K562 (cell line): ENCODE measurements around the gene LPA. TPM values are rescaled to one million over a fixed set of nuclear protein-coding genes. Genes with fewer than 3 reads are reported as not detected.
A peak's percentile ranks its signal among the peaks of the same experiment; 100 is the strongest.

Source experiments
- ADNP ChIP-seq: fragments of 200-800 bp; sonication (Bioruptor generic); IDR thresholded peaks from 2 replicates; pipeline ENCODE4 v1.6.1; 2016; ENCODE audit warnings: missing genetic modification characterization, missing compliant biosample characterization
- AFF1 ChIP-seq, 2 experiments: fragments of 450-650 bp; IDR thresholded peaks; 2 replicates each; pipeline ENCODE4 v1.6.1; 2018; ENCODE audit warnings: mild to moderate bottlenecking in 2 of 2, low read depth in 1 of 2; ENCODE audit not compliant: partially characterized antibody in 2 of 2
- CBX8 ChIP-seq: fragments of 200-600 bp; sonication (generic); IDR thresholded peaks from 2 replicates; pipeline ENCODE4 v1.6.1; 2012; ENCODE audit warnings: borderline replicate concordance, mixed run types, low read depth, mild to moderate bottlenecking, moderate library complexity, mixed read lengths, low read length, control low read depth, inconsistent platforms; ENCODE audit not compliant: poor library complexity, severe bottlenecking; ENCODE audit errors: extremely low read depth
- CTCFL ChIP-seq: IDR thresholded peaks from 2 replicates; pipeline ENCODE4 v1.6.1; 2011; ENCODE audit warnings: borderline replicate concordance, low read depth, mild to moderate bottlenecking, moderate library complexity, low read length; ENCODE audit not compliant: insufficient read depth, poor library complexity, severe bottlenecking
- E2F6 ChIP-seq, 2 experiments: IDR thresholded peaks; 2 replicates each; pipeline ENCODE4 v1.6.1; 2011; ENCODE audit warnings: borderline replicate concordance in 1 of 2, control low read depth in 1 of 2, low read depth in 1 of 2, low read length in 1 of 2, mild to moderate bottlenecking in 1 of 2, mixed read lengths in 1 of 2, moderate library complexity in 1 of 2; ENCODE audit not compliant: insufficient read depth in 1 of 2, insufficient read length in 1 of 2, poor library complexity in 1 of 2, severe bottlenecking in 1 of 2; ENCODE audit errors: extremely low read depth in 1 of 2
- FOSL1 ChIP-seq: fragments of 200-800 bp; sonication (Bioruptor generic); conservative IDR thresholded peaks from 2 replicates; pipeline ENCODE4 v1.6.1; 2016; ENCODE audit warnings: missing genetic modification characterization, missing compliant biosample characterization
- GATAD2A ChIP-seq: fragments of 450-650 bp; IDR thresholded peaks from 2 replicates; pipeline ENCODE4 v1.6.1; 2017
- KLF10 ChIP-seq: fragments of 250-450 bp; sonication (Bioruptor Pico); IDR thresholded peaks from 2 replicates; pipeline ENCODE4 v1.6.1; 2021; ENCODE audit warnings: matching md5 sums
- MYC ChIP-seq, 2 experiments: fragments of 250-450 bp in 1 of 2; sonication (Bioruptor Pico) in 1 of 2; IDR thresholded peaks; 2 replicates each; pipeline versions ENCODE4 v1.5.1 to v1.6.1; 2012 to 2021; ENCODE audit warnings: low read depth in 2 of 2, borderline replicate concordance in 1 of 2, improper control_type of control experiment in 1 of 2, low read length in 1 of 2, mild to moderate bottlenecking in 1 of 2, moderate library complexity in 1 of 2
- RBM15 ChIP-seq: fragments of 200-400 bp; formaldehyde crosslinking; IDR thresholded peaks from 2 replicates; pipeline ENCODE4 v1.6.1; 2018; ENCODE audit warnings: mild to moderate bottlenecking, low read length, moderate library complexity; ENCODE audit not compliant: insufficient read depth
- TRIM24 ChIP-seq, 2 experiments: fragments of 450-650 bp; IDR thresholded peaks; 2 replicates each; pipeline ENCODE4 v1.6.1; 2016
- ZBTB17 ChIP-seq: fragments of 450-650 bp; formaldehyde crosslinking; IDR thresholded peaks from 2 replicates; pipeline ENCODE4 v1.4.0; 2020; ENCODE audit warnings: mild to moderate bottlenecking
- ZNF124 ChIP-seq: sonication (generic); formaldehyde crosslinking; IDR thresholded peaks from 2 replicates; pipeline ENCODE4 v1.8.1; 2022; ENCODE audit warnings: missing genetic modification reagents
- ZNF134 ChIP-seq: fragments of 250-450 bp; sonication (Bioruptor Pico); conservative IDR thresholded peaks from 2 replicates; pipeline ENCODE4 v1.4.0; 2020
- ZNF586 ChIP-seq: fragments of 450-650 bp; formaldehyde crosslinking; conservative IDR thresholded peaks from 2 replicates; pipeline ENCODE4 v1.4.0; 2020; ENCODE audit warnings: mild to moderate bottlenecking, moderate library complexity
- ZNF695 ChIP-seq: fragments of 450-650 bp; formaldehyde crosslinking; IDR thresholded peaks from 2 replicates; pipeline ENCODE4 v1.4.0; 2020; ENCODE audit warnings: mild to moderate bottlenecking, moderate library complexity
- polyA plus RNA-seq, 8 experiments: library from polyadenylated mRNA; depleted of rRNA in 4 of 8; stranded (reverse) in 5 of 8; unstranded in 3 of 8; fragments of >200 nt; fragmentation: Nextera tagmentation in 2 of 8; fragmentation: Illumina TruSeq in 1 of 8; extraction: Ambion mirVana in 2 of 8; extraction: Trizol in 1 of 8; gene quantifications; 2 replicates each; pipeline versions ENCODE4 v1.2.1 to v1.2.3, GENCODE V29; 2011 to 2014; ENCODE audit warnings: inconsistent platforms in 1 of 8, missing spikeins in 1 of 8
- total RNA-seq, 7 experiments: library from RNA; depleted of rRNA in 6 of 7; stranded (reverse); fragments of >200 nt in 6 of 7; fragmentation: Illumina TruSeq in 2 of 7; extraction: Trizol in 2 of 7; gene quantifications; 2 replicates each; pipeline versions ENCODE4 v1.2.1 to v1.2.3, GENCODE V29; 2011 to 2021; ENCODE audit warnings: low replicate concordance in 1 of 7
- TF ChIP-seq, protein P1 (sequence below): sonication (generic); formaldehyde crosslinking; IDR thresholded peaks from 2 replicates; pipeline ENCODE4 v1.8.0; 2022; ENCODE audit warnings: missing genetic modification reagents, mild to moderate bottlenecking, moderate library complexity, borderline replicate concordance

LPA gene
- total and polyA plus RNA-seq, 9 of the 15 experiments (the other 6 are each of a cell fraction or from before 2014, with no cell fraction given) = 0.01 to 0.18 (median 0.07) TPM; not detected in 6

DNA sequence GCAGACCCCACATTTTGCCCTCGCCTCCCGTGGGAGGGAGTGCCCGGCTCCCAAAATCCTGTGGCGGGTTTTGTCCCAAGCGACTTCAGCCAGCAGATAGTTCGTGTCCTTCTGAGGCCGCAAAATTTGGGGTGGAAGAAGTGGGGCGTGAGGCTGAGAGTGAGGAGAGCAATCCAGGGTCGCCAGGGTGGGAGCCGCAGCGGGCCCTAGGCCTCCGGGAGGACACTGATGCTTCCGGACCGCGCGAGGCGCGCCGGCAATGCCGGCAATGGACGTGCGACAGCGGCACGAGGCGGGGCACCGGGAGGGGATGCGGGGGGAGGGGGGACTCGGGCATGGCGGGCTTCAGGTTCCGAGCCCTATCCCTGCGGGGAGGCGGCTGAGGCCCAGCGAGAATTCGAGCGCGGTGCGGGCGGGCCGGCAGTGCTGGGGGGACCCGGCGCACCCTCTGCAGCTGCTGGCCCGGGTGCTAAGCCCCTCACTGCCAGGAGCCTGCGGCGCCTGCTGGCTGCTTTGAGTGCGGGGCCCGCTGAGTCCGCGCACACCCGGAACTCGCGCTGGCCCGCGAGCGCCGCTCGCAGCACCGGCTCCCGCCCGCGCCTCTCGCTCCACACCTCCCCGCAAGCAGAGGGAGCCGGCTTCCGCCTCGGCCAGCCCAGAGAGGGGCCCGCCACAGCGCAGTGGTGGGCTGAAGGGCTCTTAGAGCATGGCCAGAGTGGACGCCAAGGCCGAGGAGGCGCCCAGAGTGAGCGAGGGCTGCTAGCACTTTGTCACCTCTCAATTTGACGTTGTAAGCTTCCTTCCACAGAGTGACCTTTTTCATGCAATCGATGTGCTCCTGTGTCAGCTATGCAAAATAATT lies 143.8 kb downstream of the LPA start (continued):
- TF ChIP-seq ADNP (tag) = no peak
- TF ChIP-seq, protein P1, sequence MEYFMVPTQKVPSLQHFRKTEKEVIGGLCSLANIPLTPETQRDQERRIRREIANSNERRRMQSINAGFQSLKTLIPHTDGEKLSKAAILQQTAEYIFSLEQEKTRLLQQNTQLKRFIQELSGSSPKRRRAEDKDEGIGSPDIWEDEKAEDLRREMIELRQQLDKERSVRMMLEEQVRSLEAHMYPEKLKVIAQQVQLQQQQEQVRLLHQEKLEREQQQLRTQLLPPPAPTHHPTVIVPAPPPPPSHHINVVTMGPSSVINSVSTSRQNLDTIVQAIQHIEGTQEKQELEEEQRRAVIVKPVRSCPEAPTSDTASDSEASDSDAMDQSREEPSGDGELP (CRISPR knock-in tag) = peak; percentile 31; the same call in 1 of the 2 replicates
- TF ChIP-seq KLF10 (CRISPR knock-in tag) = no peak
- peak; percentile 54 for TF ChIP-seq CTCFL
- TF ChIP-seq CBX8 = no peak
- TF ChIP-seq TRIM24 (IDR thresholded peaks at IDR 0.05) = no peak
- no peak for TF ChIP-seq GATAD2A
- TF ChIP-seq ZNF134 (CRISPR knock-in tag) = no peak
- TF ChIP-seq ZNF586 = no peak
- TF ChIP-seq ZNF695 (CRISPR knock-in tag) = no peak
- TF ChIP-seq RBM15 = no peak
- TF ChIP-seq FOSL1 = no peak
- peak; percentile 63 to 76 for TF ChIP-seq E2F6 (IDR thresholded peaks at IDR 0.05; ENCODE audit: borderline replicate concordance in 1 of 2, extremely low read depth in 1 of 2, insufficient read depth in 1 of 2, insufficient read length in 1 of 2, low read depth in 1 of 2, low read length in 1 of 2, poor library complexity in 1 of 2, severe bottlenecking in 1 of 2)
- no peak for TF ChIP-seq AFF1 (IDR thresholded peaks at IDR 0.05; ENCODE audit: low read depth in 1 of 2, partially characterized antibody in 2 of 2)
- peak; percentile 93 for TF ChIP-seq ZBTB17 (CRISPR knock-in tag)
- no peak for TF ChIP-seq ZNF124
- peak; percentile 73 for TF ChIP-seq MYC (IDR thresholded peaks at IDR 0.05; ENCODE audit: low read depth, low read length)
- no peak for TF ChIP-seq MYC (CRISPR knock-in tag; IDR thresholded peaks at IDR 0.05; ENCODE audit: borderline replicate concordance, low read depth)
